NCI-H146 treated with DMSO at 0.1 percent for 48 hours (cell line): Measurements from ENCODE around the gene THY1.
"Not testable (repeated sequence)": the region's sequence is repeated elsewhere in the genome, so short reads cannot be mapped to it uniquely, and the experiment has no call there.

Experiments used
- DNase-seq: peaks from one replicate; lab custom pipeline; 2025; ENCODE audit not compliant: unreplicated experiment; lab: John Stamatoyannopoulos, UW

Gene THY1

GRCh38 chr11:119446434-119446833 is 23.5 kb upstream of the THY1 start:
- DNase-seq: no peak

- DNase-seq: no peak
Measured at GRCh38 chr11:119445850-119446249, 22.9 kb upstream of the THY1 start.

DNA sequence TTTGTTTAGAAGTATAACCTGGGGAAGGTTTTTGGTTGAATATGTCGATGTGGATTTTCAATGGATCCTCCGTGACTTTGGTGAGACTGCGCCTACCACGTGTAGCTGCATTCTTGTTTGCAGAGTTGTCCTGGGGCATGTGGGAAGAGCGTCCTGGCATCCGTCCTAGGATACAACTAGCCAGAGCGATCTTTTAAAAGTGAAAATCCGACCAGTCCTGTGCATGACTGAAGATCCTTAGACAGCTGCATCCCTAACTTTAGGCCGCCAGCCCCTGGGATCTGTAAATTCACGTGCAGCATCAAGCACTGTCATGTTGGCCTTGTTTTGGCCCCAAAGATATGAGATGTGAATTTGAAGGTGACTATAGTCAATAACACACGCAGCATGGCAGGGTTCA is 22.4 kb upstream of the THY1 start:
- DNase-seq: no peak

DNA sequence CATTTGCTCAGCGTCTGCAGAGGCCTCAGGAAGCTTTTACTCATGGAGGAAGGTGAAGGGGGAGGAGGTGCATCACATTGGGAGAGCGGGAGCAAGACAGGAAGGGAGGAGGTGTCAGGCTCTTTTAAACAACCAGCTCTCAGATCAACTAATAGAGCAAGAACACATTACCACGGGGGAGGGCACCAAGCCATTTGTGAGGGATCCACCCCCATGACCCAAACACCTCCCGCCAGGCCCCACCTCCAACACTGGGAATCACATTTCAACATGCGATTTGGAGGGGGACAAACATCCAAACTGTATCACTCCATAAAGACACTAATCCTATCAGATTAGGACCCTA is 18.9 kb upstream of the THY1 start:
- DNase-seq: no peak

- DNase-seq: no peak
Measured at GRCh38 chr11:119438599-119438998, 15.6 kb upstream of the THY1 start.

DNA sequence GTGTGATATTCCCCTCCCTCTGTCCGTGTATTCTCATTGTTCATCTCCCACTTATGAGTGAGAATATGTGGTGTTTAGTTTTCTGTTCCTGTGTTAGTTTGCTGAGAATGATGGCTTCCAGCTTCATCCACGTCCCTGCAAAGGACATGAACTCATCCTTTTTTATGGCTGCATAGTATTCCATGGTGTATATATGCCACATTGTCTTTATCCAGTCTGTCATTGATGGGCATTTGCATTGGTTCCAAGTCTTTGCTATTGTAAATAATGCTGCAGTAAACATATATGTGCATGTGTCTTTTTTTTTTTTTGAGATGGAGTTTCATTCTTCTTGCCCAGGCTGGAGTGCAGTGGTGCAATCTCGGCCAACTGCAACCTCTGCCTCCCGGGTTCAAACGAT is 14.5 kb upstream of the THY1 start:
- DNase-seq: not testable (repeated sequence)

DNA sequence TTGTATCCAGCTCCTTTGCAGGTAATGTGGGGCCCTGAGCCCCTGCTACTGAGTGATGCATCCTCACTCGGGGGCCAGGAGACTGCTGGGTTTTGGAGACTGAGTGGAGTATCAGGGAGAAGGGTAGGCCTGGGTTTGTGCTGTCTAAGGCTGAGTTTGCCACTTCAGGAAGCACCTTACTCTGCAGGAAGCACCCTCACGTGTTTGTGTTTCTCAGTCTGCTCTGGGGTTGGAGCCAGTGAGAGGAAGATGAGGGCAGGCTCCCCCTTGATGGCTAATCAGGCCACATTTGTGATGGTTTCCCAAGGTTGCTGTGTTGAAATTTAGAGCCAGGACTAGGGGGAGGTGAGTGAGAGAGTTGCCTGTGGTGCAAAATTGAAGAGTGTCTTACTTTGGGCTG is 13.7 kb upstream of the THY1 start:
- DNase-seq: no peak

DNA sequence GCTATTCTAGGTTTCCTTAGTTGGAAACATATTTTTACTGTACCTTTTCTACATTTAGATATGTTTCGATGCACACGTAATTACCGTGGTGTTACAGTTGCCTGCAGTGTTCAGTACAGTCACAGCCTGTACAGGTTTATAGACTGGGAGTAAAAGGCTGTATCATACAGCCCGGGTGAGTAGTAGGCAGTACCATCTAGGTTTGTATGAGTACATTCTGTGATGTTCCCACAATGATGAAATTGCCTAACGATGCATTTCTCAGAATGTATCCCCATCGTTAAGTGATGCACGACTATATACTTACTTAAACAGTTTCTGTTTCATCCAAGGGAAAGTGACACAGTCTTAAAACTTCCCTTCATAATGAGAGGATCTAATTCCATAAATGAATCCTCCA is 13.1 kb upstream of the THY1 start:
- no peak for DNase-seq

GRCh38 chr11:119434591-119435330 is 11.8 kb upstream of the THY1 start:
- no peak for DNase-seq

DNA sequence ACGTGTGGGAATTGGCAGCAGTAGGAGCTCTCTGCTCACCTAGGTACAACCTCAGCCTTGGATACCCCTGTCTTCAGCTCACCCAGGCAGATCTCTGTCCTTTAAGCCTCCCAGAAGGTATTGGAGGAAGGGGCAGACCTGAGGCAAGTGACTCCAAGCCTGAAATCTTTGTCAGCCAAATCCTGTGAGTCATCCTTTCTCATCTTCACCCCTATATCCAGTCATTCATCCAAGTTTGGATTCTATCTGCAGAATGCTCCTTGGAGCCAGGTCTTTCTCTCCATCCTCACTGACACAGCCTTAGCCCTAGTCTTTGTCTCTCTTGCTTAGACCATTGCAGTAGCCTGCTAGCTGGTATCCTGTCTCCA is 10.4 kb upstream of the THY1 start:
- DNase-seq: no peak

- DNase-seq: no peak
Measured at GRCh38 chr11:119432484-119433357, 9.7 kb upstream of the THY1 start.

- no peak for DNase-seq
Measured at GRCh38 chr11:119431523-119431922, 8.6 kb upstream of the THY1 start.

GRCh38 chr11:119427279-119427678 is 4.3 kb upstream of the THY1 start:
- no peak for DNase-seq

DNA sequence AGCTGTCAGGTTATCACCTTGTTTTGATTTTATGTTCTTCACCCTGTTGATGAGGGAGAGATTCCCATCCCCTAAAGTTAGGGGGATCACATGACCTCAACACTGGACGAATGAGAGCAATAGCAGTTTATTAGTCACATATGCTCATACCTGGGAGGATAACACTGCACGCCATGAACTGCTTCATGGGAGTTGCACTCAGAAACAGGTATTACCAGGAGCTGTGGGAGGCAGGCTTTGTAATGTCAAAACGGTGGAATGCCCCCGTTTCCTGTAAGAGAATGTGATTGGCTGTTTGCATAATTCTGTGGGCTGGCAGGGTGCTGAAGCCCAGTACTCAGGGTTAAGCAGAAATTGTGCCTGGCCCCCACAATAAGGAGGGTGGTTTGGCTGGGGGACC is 3.2 kb upstream of the THY1 start:
- no peak for DNase-seq

DNA sequence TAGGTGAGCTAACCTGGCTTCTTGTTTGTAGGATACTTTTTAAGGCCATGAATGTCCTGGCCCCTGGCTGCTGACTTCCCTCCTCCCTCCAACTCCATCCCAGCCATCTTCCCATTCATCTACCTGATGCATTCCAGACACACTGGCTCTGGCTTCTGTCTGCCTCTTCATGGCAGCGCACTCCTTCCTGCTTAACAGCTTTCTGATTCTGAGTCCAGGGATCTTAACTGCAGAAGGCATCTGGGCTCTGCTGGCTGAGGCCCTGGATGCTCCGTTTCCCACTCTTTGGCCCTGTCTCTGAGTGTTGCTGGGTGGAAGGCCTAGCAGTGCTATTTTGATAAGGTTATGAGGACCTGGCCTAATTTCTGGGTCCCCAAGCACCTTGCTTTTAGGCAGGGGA is 1.8 kb upstream of the THY1 start:
- no peak for DNase-seq

DNA sequence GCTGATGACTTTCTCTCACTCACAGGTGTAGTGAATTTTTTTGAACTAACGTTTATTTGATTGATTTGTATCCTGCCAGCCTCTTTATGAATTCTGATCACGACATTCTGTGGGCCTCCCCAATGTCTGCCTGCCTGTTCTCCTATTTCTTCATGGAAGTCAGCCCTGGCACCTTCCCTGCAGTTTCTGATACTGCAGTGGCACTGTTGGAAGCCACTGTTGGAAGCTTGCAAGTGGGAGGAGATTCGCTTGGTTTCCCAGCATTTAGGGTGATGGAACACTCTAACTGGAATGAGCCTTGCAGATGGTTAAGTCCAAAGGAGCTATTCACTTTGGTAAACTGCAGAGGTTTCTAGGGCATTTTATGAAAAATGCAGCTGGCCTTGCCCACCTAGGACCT is 1.3 kb upstream of the THY1 start:
- DNase-seq: no peak

DNA sequence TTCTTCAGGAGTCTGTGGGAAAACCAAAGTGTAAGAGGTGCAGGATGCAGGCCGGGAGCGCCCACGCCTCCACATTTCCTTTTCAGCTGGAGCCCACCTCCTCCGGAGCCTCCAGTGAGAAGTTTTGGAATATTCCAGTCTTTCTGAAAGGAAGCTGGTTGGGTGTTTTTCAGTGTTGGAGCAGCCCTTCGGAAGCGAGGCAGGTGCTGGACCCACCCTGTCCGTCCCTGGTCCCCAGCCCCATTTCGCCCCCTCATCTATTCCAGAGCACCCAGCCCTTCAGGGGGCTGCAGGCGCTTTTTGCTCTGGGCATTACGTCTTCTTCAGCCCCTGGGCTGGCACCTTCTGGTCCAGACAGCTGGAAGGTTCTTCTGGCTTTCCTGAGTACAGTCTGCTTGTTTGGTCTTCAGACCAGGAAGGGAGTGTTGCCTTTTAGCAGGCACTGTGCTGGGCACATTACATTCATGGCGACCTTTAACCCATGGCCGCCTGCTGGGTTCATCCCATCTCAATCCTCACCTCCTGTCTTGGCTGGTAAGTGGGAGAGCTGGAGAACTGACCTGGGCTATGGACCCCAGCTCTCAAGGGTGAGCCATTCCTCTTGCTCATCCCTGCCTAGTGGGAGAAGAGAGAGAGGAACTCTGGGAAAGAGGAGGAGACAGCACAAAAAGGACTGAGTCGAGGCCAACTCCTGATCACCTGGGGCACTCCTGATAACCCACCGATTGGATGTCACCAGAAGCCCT is 710 bp upstream of the THY1 start:
- no peak for DNase-seq

DNA sequence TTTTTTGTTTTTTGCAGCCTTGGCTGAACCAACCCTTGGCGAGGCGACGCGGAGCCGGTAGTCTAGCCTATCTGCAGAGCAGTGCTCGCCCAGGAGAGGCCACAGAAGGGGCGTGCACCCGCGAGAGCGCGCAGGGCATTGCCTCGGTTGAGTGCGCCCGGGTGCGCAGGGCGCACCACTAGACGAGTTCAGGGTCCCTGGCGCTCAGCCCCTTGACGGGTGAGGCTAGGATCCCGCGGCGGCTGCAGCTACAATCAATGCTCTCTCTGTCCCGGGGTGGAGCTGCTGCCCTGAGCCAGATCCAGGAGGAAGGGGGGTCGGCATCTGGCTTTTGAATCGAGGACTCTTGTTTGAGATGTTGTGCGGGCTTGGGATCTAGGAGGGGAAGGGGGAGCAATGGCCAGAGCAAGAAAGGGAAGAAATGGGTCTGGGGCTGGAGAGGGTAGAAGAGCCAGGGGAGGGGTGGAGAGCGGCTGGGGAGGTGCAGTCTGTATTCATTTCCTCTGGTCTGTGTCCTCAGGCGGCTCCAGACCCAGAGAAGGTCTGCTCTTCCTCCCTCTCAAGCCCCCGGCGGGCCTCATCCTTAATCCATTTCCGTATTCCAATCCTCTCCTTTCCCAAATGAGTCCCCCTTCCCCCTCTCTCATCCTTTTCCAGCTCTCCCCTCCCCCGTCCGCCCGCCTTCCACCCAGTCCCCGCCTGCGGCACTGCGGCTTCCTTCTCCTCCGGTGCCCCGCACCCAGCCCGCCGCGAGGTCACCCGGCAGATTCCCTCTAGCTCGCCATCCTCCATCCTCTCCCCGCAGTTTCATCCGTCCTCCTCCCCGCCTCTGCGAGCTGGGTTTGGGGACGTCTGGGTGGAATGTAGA is 797 bp downstream of the THY1 start:
- DNase-seq: peak; percentile 44

GRCh38 chr11:119421351-119421750 is 1.6 kb downstream of the THY1 start:
- no peak for DNase-seq

GRCh38 chr11:119420631-119421030 is 2.3 kb downstream of the THY1 start:
- DNase-seq: no peak
